CD4-positive, alpha-beta T cell (primary cell): ENCODE data around the gene NUP214. TPM values are rescaled to one million over a fixed set of nuclear protein-coding genes. Genes with fewer than 3 reads are reported as not detected.
A peak's percentile ranks its signal among the peaks of the same experiment; 100 is the strongest.
"Not testable (repeated sequence)": the region's sequence is repeated elsewhere in the genome, so short reads cannot be mapped to it uniquely, and the experiment has no call there.

Experiments used
- ATAC-seq: fragments of 200-7000 bp; cut with Tn5 transposase; one replicate; pipeline ENCODE4 v1.10.0; 2022; ENCODE audit warnings: mild to moderate bottlenecking; ENCODE audit not compliant: poor library complexity
- CTCF ChIA-PET: fragments of 350-600 bp; sonication (Branson Sonifier 250); formaldehyde crosslinking; loops from one replicate; lab custom pipeline; 2021; ENCODE audit warnings: antibody characterized with exemption, inconsistent platforms; lab: Charles Lee
- POLR2A ChIA-PET: fragments of 350-600 bp; sonication (Branson Sonifier 250); formaldehyde crosslinking; loops from one replicate; lab custom pipeline; 2021; ENCODE audit warnings: antibody characterized with exemption, inconsistent platforms; lab: Charles Lee
- DNase-seq, 14 experiments: peaks; one replicate each; pipeline ENCODE4 v3.0.0-alpha.2; 2013 to 2020; ENCODE audit warnings: mixed read lengths in 2 of 14
- H3K27ac ChIP-seq, 2 donors: one replicate each; pipeline versions ENCODE4 v1.5.1 to v1.7.0; 2013; ENCODE audit warnings: low read length in 2 of 2, low read depth in 1 of 2, mild to moderate bottlenecking in 1 of 2
- H3K27me3 ChIP-seq, 2 experiments: 1 replicate in 1 of 2; 2 replicates in 1 of 2; pipeline versions ENCODE4 v1.6.1 to v1.7.0; 2013; ENCODE audit warnings: low read length in 2 of 2, control low read depth in 1 of 2, mild to moderate bottlenecking in 1 of 2, moderate library complexity in 1 of 2; ENCODE audit not compliant: insufficient read depth in 2 of 2, control insufficient read depth in 1 of 2
- H3K36me3 ChIP-seq: one replicate; pipeline ENCODE4 v1.6.1; 2013; ENCODE audit warnings: low read length, control low read depth; ENCODE audit not compliant: insufficient read depth
- H3K4me1 ChIP-seq: one replicate; pipeline ENCODE4 v1.6.1; 2013; ENCODE audit warnings: low read length, control low read depth; ENCODE audit not compliant: insufficient read depth
- H3K4me3 ChIP-seq: one replicate; pipeline ENCODE4 v1.5.1; 2013; ENCODE audit warnings: mild to moderate bottlenecking, low read length, moderate library complexity
- H3K9me3 ChIP-seq, 2 experiments: 1 replicate in 1 of 2; 2 replicates in 1 of 2; pipeline versions ENCODE4 v1.6.1 to v1.7.0; 2013; ENCODE audit warnings: low read length in 2 of 2, mild to moderate bottlenecking in 2 of 2, control low read depth in 1 of 2, moderate library complexity in 1 of 2; ENCODE audit not compliant: control insufficient read depth in 1 of 2, insufficient read depth in 1 of 2
- H3K27ac Mint-ChIP-seq: one replicate; pipeline ENCODE4 v1.8.0; 2020; ENCODE audit warnings: mixed read lengths
- H3K27me3 Mint-ChIP-seq: one replicate; pipeline ENCODE4 v1.8.0; 2021; ENCODE audit warnings: mixed read lengths
- H3K36me3 Mint-ChIP-seq: one replicate; pipeline ENCODE4 v1.8.0; 2021; ENCODE audit warnings: low read depth, mixed read lengths
- H3K4me1 Mint-ChIP-seq: one replicate; pipeline ENCODE4 v1.8.0; 2021; ENCODE audit warnings: low read depth, mixed read lengths
- H3K4me3 Mint-ChIP-seq: one replicate; pipeline ENCODE4 v1.8.0; 2020; ENCODE audit warnings: mild to moderate bottlenecking, mixed read lengths
- H3K9me3 Mint-ChIP-seq: one replicate; pipeline ENCODE4 v1.8.0; 2020; ENCODE audit warnings: mixed read lengths
- CTCF ChIP-seq: fragments of 200-600 bp; IDR thresholded peaks from one replicate; pipeline ENCODE4 v1.8.0; 2022; ENCODE audit warnings: antibody characterized with exemption, mild to moderate bottlenecking
- intact Hi-C, 2 experiments: fragments of 100-400 bp; cut with DNase I in 1 of 2; cut with micrococcal nuclease in 1 of 2; formaldehyde crosslinking; loops; one replicate each; pipeline versions ENCODE4 v1.15.1 to v1.9.0; 2023 to 2025; cut with DNase I, micrococcal nuclease
- total RNA-seq, 174 experiments: library from RNA in 2 of 174; stranded (reverse) in 2 of 174; gene quantifications; one replicate each; pipeline ENCODE4 v1.2.3 and lab custom pipeline; 2021 to 2026

NUP214 gene
- total RNA-seq, 2 experiments from 2014 or later: 105 to 107 TPM

DNA sequence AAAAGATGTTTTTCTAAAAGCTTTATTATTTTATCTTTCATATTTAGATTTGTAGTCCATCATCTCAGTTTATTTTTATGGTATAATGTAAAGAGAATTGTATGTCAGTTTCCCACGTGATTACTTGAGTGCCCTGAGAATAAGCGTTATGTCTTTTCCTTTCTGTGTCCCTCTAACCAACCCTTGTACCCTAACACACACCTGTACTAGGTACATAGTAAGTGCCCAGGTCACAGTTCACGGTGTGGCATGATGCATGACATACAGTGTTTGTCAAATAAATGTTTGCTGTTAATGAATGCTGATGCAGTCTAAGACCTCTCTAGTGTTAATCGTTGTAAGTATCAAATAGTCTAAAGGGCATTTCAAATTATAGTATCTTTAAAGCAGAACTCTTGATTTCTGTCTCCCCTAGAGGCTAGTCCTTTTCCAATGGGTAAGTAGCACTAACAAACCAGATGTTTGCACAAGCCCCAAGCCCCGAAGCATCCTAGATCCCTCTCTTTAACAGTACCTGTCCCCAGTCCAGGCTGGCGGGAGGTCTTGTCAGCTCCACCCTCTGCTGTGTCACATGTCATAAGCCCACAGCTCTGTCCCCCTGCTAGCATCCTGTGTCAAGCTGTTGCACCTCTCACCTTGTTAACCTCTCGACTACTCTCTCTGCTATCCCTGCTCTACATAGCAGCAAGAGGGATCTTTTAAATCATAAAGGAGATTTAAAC is 23.7 kb downstream of the NUP214 start:
- H3K27ac Mint-ChIP-seq: peak overlapping the region; percentile 71
- ATAC-seq (peak; percentile 39), DNase-seq (no peak)
- no peaks in the 10 kb centered on the region for H3K9me3 Mint-ChIP-seq
- ChIA-PET POLR2A (no interaction called here), CTCF (no interaction called here)
- no peaks in the 10 kb centered on the region for H3K27me3 Mint-ChIP-seq
- Histone ChIP-seq H3K36me3 (peaks cover 96% of the 10 kb centered on the region), H3K4me3 (no peak overlapping the region), H3K9me3 (no peaks in the 10 kb centered on the region), H3K27me3 (no peaks in the 10 kb centered on the region), H3K4me1 (no peaks in the 10 kb centered on the region), H3K27ac (no peak overlapping the region)
- H3K4me3 Mint-ChIP-seq: no peak overlapping the region
- intact Hi-C loops: no loop called here
- TF ChIP-seq CTCF: no peak
- peaks cover 17% of the 10 kb centered on the region for H3K4me1 Mint-ChIP-seq
- H3K36me3 Mint-ChIP-seq: peaks cover 99% of the 10 kb centered on the region

- no peak for TF ChIP-seq CTCF
- Histone ChIP-seq H3K27me3 (no peaks in the 10 kb centered on the region), H3K9me3 (no peaks in the 10 kb centered on the region), H3K36me3 (peaks cover 93% of the 10 kb centered on the region), H3K27ac (no peak overlapping the region), H3K4me1 (no peaks in the 10 kb centered on the region), H3K4me3 (no peak overlapping the region)
- Mint-ChIP-seq H3K27me3 (no peaks in the 10 kb centered on the region), H3K4me1 (peaks cover 22% of the 10 kb centered on the region), H3K4me3 (peak overlapping the region; percentile 3), H3K27ac (peak overlapping the region; percentile 71), H3K36me3 (peaks cover 99% of the 10 kb centered on the region), H3K9me3 (no peaks in the 10 kb centered on the region)
- ChIA-PET POLR2A (no interaction called here), CTCF (no interaction called here)
- no peak for DNase-seq
- intact Hi-C loops: no loop called here
- peak; percentile 62 for ATAC-seq
These were observed 24.3 kb downstream of the NUP214 start for GRCh38 chr9:131149688-131150053.

DNA sequence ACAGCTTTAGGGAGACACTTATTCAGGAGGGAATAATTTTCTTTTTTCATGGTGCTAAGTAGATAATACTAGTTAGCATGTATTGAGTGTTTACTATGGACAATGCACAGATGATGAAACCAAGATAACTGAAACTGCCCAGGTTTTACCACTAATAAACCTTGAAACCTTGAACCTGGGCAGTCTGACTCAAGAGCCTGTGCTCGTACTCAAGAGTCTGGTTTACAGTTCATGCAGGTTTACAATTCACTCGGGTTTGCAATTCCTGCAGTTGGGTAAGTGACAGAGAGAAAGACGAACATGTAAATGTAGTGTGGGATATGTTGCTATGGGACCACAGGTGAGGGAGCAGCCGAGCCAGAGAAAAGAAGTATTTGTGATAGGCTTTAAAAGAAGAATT is 28.2 kb downstream of the NUP214 start:
- DNase-seq: no peak
- Mint-ChIP-seq H3K4me3 (no peak overlapping the region), H3K36me3 (peaks cover 92% of the 10 kb centered on the region), H3K9me3 (no peaks in the 10 kb centered on the region), H3K27me3 (no peaks in the 10 kb centered on the region), H3K27ac (no peak overlapping the region), H3K4me1 (peaks cover 34% of the 10 kb centered on the region)
- POLR2A ChIA-PET: no interaction called here
- TF ChIP-seq CTCF: no peak
- Histone ChIP-seq H3K4me1 (no peaks in the 10 kb centered on the region), H3K27ac (no peak overlapping the region), H3K4me3 (no peak overlapping the region), H3K9me3 (no peaks in the 10 kb centered on the region), H3K36me3 (peaks cover 75% of the 10 kb centered on the region), H3K27me3 (no peaks in the 10 kb centered on the region)
- CTCF ChIA-PET: no interaction called here
- intact Hi-C loops: no loop called here
- ATAC-seq: no peak

GRCh38 chr9:131158673-131159072 is 33.3 kb downstream of the NUP214 start:
- H3K4me3 ChIP-seq, H3K4me1 ChIP-seq, H3K27me3 Mint-ChIP-seq, ATAC-seq, DNase-seq, H3K4me3 Mint-ChIP-seq, H3K9me3 Mint-ChIP-seq, CTCF ChIA-PET, POLR2A ChIA-PET, H3K9me3 ChIP-seq, H3K27ac Mint-ChIP-seq, intact Hi-C loops, H3K27ac ChIP-seq, H3K27me3 ChIP-seq: not testable (repeated sequence)
- H3K4me1 Mint-ChIP-seq: peaks cover 18% of the 10 kb centered on the region
- peaks cover 90% of the 10 kb centered on the region for H3K36me3 Mint-ChIP-seq
- H3K36me3 ChIP-seq: peaks cover 67% of the 10 kb centered on the region
